Kidney (tissue), 14 donors: Measurements from ENCODE around the gene TLNRD1. TPM values are rescaled to one million over a fixed set of nuclear protein-coding genes. Genes with fewer than 3 reads are reported as not detected.
"Not testable (repeated sequence)": the region's sequence is repeated elsewhere in the genome, so short reads cannot be mapped to it uniquely, and the experiment has no call there.

Source experiments
- DNase-seq, 5 donors: peaks; one replicate each; pipeline ENCODE4 v3.0.0-alpha.2; 2013 to 2020
- FAIRE-seq: peaks from 2 replicates; lab custom pipeline; 2012; peaks lifted over from hg19 to GRCh38; lab: Jason Lieb, UNC
- H3K27ac ChIP-seq, 2 donors: one replicate each; pipeline ENCODE4 v1.7.0; 2013; ENCODE audit warnings: low read depth in 2 of 2, low read length in 2 of 2, inconsistent platforms in 1 of 2
- H3K27me3 ChIP-seq: one replicate; pipeline ENCODE4 v1.7.1; 2013; ENCODE audit warnings: low read length, inconsistent platforms; ENCODE audit not compliant: control insufficient read depth, insufficient read depth
- H3K36me3 ChIP-seq, 3 donors: one replicate each; pipeline versions ENCODE4 v1.7.0 to v1.7.1; 2013; ENCODE audit warnings: low read length in 3 of 3, control low read depth in 1 of 3, inconsistent platforms in 1 of 3; ENCODE audit not compliant: insufficient read depth in 3 of 3, control insufficient read depth in 2 of 3
- H3K4me1 ChIP-seq, 3 donors: one replicate each; pipeline versions ENCODE4 v1.7.0 to v1.7.1; 2013; ENCODE audit warnings: low read length in 3 of 3, inconsistent platforms in 1 of 3, low read depth in 1 of 3; ENCODE audit not compliant: control insufficient read depth in 2 of 3, insufficient read depth in 2 of 3
- H3K4me3 ChIP-seq, 3 donors: one replicate each; pipeline versions ENCODE4 v1.7.0 to v1.8.1; 2013; ENCODE audit warnings: low read length in 3 of 3, control low read depth in 1 of 3, inconsistent platforms in 1 of 3
- H3K9ac ChIP-seq, 3 donors: one replicate each; pipeline versions ENCODE4 v1.7.0 to v1.7.1; 2013; ENCODE audit warnings: low read length in 3 of 3, control low read depth in 1 of 3, inconsistent platforms in 1 of 3
- H3K9me3 ChIP-seq, 3 donors: one replicate each; pipeline versions ENCODE4 v1.7.0 to v1.7.1; 2013; ENCODE audit warnings: low read length in 3 of 3, control low read depth in 1 of 3, inconsistent platforms in 1 of 3; ENCODE audit not compliant: control insufficient read depth in 2 of 3, insufficient read depth in 1 of 3
- intact Hi-C: fragments of 100-400 bp; cut with DNase I; formaldehyde crosslinking; loops from one replicate; pipeline ENCODE4 v1.11.1; 2022
- polyA plus RNA-seq: library from polyadenylated mRNA; stranded (reverse); fragments of 350-450 nt; fragmentation: Illumina TruSeq; extraction: RNeasy Lipid Tissue Mini Kit (QIAGEN cat#74804); gene quantifications from one replicate; pipeline ENCODE4 v1.2.3, GENCODE V29; 2014; ENCODE audit warnings: low read depth, low replicate concordance; ENCODE audit not compliant: insufficient read depth
- total RNA-seq: library from RNA; stranded (reverse); fragmentation: NEBNext Ultra II Directional; extraction: Animal tissue kit (Norgen Biotek cat#: 25700); gene quantifications from one replicate; pipeline ENCODE4 v1.2.1, GENCODE V29; 2021
- TF ChIP-seq, protein P1 (sequence below): IDR thresholded peaks from 3 replicates; pipeline ENCODE4 v1.5.1; 2012; ENCODE audit warnings: mild to moderate bottlenecking, moderate library complexity, borderline replicate concordance; ENCODE audit not compliant: insufficient read depth; ENCODE audit errors: extremely low read depth
- donor health status: control.
- donor health status: control.
- donor health status: control.
- donor health status: control.
- donor health status: control.
- donor health status: DM: yes; HTN: yes; CAD: no.
- donor health status: Normal renal cell carcinoma (clear cell type).

Gene TLNRD1
- total and polyA plus RNA-seq, 2 donors from 2014 or later, result 7.4 to 16.7 TPM

DNA sequence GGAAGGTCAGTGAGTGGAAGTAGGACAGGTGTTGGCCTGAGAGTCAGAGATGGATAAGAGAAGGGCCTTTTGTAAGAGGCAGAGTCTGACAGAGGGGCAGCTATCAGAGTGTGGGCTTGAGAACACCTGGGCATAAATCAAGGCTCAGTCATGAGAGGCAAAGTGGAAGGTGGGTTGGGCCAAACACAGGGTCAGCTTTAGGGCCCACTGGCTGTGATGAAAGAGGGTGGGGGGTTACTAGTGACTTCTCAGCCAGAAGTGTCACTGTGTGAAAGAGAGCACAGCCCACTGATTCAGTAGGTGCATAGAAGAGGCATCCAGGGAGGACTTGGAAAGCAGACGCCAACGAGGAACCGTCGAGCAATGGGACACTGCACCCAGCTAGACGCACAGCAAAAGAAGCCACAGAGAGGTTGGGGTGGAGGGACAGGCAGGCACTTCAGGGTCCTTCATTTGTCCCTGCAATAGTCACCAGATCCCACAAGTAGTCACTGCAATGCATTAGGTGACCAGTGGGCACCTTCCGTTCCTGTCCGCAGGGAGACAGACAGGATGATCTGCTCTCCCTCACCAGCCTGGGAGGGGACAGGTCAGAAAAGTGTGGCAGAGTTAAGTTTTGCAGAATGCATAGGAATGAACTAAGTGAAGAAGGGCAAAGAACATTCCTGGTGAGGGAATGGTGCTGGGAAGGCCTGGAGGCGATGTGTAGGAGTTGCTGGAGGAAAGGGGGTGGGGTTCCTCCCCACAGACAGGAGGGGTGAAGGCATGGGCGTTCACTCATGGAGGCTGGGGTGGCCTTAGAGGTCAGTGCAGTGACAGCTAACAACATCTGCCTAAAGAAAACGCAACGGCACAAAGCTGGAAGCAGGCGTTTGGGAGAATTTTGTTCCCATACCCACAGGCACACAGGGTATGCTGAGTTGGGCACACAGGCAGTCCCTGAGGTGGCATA is 47.4 kb upstream of the TLNRD1 start:
- FAIRE-seq, result no peak
- intact Hi-C loops, result no loop called here
- H3K9ac ChIP-seq, result no peak overlapping the region

GRCh38 chr15:80953953-80954778 is 46.6 kb upstream of the TLNRD1 start:
- Histone ChIP-seq H3K27ac (no peak overlapping the region), H3K27me3 (no peaks in the 10 kb centered on the region), H3K4me1 (no peaks in the 10 kb centered on the region), H3K4me3 (no peak overlapping the region), H3K36me3 (peaks cover 0 to 21% (median 10%) of the 10 kb centered on the region in 3 donors), H3K9me3 (no peaks in the 10 kb centered on the region), H3K9ac (no peak overlapping the region)
- DNase-seq (no peak), FAIRE-seq (no peak)
- intact Hi-C loops, result no loop called here
- TF ChIP-seq, protein P1, sequence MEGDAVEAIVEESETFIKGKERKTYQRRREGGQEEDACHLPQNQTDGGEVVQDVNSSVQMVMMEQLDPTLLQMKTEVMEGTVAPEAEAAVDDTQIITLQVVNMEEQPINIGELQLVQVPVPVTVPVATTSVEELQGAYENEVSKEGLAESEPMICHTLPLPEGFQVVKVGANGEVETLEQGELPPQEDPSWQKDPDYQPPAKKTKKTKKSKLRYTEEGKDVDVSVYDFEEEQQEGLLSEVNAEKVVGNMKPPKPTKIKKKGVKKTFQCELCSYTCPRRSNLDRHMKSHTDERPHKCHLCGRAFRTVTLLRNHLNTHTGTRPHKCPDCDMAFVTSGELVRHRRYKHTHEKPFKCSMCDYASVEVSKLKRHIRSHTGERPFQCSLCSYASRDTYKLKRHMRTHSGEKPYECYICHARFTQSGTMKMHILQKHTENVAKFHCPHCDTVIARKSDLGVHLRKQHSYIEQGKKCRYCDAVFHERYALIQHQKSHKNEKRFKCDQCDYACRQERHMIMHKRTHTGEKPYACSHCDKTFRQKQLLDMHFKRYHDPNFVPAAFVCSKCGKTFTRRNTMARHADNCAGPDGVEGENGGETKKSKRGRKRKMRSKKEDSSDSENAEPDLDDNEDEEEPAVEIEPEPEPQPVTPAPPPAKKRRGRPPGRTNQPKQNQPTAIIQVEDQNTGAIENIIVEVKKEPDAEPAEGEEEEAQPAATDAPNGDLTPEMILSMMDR, result no peak

More for the DNA sequence above, 47.4 kb upstream of the TLNRD1 start:
- H3K36me3 ChIP-seq, result peaks cover 0 to 23% (median 13%) of the 10 kb centered on the region in 3 donors
- TF ChIP-seq, protein P1, result no peak
- no peaks in the 10 kb centered on the region for H3K27me3 ChIP-seq
- peak in 1 of 5 donors; percentile 26 for DNase-seq
- H3K4me1 ChIP-seq, result no peaks in the 10 kb centered on the region
- no peak overlapping the region for H3K27ac ChIP-seq
- H3K9me3 ChIP-seq, result no peaks in the 10 kb centered on the region
- H3K4me3 ChIP-seq, result no peak overlapping the region

DNA sequence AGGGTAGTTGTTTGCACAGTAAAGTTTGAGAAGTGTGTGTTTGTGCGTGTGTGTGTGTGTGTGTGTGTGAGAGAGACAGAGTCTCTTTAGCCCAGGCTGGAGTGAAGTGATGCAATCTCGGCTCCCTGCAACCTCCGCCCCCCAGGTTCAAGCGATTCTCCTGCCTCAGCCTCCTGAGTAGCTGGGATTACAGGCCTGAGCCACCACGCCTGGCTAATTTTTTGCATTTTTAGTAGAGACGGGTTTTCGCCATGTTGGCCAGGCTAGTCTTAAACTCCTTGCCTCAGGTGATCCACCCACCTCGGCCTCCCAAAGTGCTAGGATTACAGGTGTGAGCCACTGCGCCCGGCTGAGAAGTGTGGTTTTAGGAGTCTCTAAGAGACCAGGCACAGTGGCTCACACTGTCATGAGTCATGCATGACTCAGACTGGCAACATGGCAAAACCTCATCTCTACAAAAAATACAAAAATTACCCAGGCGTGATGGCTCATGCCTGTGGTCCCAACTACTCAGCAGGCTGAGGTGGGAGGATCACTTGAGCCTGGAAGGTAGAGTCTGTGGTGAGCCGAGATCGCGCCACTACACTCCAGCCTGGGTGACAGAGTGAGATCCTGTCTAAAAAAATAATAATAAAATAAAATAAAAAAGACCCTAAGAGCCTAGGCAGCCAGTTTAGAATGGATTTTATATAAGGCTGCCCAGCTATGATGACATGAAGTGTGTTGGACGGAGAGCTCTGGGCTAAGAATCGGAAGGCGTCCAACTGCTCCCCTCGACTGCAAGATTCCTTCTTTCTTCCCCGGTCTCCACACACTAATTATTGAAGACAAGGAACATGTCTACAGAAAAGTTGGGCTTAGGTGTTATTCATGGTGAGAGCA is 44.9 kb upstream of the TLNRD1 start:
- H3K9ac ChIP-seq, H3K9me3 ChIP-seq, H3K4me1 ChIP-seq, H3K4me3 ChIP-seq, H3K27ac ChIP-seq, FAIRE-seq, H3K27me3 ChIP-seq, intact Hi-C loops: not testable (repeated sequence)
- peak in 1 of 5 donors; percentile 48 for DNase-seq
- H3K36me3 ChIP-seq, result peaks cover 0 to 14% (median 4%) of the 10 kb centered on the region in 3 donors
